HG03175 (cell line): ENCODE data around the gene MAP4.

ENCODE experiments used
- ATAC-seq: cut with Tn5 transposase; IDR thresholded peaks from one replicate; pipeline ENCODE4 v1.9.1; 2021; ENCODE audit warnings: mild to moderate bottlenecking, moderate library complexity; ENCODE audit not compliant: unreplicated experiment

Gene MAP4

DNA sequence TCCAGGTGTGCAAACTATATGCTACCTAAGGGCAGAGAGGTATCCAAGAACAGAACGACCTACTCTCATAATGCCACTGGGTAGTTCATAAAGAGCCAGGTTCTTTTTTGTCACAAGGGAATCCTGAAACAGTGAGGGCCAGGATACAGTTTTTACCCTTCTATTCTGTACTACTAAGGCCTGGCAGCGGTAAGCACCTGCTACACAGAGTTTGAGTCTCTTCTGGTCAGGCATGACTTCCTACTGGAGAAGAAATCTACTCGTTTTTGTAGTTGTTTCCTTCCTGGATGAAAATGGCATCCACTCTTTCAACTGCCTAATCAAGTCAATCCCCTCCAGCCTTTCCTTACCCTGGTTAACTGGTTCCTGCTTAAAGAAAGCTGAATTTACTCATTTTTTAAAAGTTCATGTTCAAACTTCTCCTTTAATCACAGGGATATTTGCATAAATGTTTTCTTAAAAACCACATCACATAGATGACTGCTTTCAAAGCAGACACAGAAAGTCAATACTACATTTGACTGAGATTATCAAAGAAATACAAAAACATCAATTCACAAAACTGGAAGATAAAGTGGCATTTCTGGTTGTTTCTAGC lies 40.0 kb downstream of the MAP4 start:
- no peak for ATAC-seq

DNA sequence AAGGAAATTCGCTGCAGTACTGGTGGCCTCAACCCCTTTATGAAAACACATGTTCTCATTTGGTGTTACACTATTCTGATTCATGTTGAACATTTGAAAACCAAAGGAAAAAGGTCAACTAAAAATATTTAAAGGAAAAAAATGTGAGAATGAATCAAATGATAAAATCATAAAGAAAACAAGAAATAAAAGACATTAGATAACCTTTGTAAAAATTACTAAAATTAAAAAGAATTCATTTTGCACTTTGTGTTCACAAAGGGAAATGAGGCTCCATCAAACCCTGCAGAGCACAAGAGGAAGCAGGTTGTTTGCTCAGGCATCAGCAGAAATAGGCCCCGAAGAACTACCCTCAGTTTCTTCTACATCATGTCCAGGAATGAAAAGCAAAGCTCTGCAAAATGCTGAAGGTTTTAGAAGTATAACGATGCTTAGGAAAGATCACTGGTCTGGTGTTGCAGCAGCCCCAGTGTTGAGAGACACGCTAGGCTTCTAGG lies 41.2 kb downstream of the MAP4 start:
- no peak for ATAC-seq

DNA sequence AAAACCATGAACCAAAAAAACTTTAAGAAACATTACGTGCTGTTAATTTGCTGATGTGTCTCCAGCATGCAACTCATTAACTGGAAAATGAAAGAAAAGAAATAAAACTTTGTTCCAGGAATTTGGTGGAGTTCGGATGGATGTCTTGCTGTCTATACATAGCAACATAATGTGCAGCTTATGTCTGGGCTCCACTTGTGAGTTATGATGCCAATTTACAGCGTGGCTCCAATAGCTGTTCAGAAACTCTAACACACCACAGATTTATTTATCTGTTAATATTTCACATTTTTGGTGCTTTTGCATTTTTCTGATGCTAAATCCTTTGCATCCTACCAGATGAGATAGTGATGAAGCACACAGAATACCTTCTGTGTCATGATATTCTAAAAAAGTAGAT lies 45.1 kb downstream of the MAP4 start:
- ATAC-seq, result no peak

DNA sequence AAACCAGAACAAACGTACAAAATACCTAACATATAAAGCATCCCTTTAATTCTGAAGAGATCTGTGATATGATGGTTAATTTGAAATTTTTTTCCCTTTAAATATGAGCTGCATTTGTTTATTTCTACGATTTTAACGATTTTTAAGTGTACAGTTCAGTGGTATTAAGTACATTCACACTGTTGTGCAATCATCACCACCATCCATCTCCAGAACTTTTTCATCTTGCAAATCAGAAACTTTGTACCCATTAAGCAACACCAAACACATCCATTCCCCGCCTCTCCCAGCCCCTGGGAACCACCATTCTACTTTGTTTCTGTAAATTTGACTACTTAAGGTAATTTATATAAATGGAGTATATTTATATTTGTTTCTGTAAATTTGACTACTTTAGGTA lies 51.5 kb downstream of the MAP4 start:
- no peak for ATAC-seq

DNA sequence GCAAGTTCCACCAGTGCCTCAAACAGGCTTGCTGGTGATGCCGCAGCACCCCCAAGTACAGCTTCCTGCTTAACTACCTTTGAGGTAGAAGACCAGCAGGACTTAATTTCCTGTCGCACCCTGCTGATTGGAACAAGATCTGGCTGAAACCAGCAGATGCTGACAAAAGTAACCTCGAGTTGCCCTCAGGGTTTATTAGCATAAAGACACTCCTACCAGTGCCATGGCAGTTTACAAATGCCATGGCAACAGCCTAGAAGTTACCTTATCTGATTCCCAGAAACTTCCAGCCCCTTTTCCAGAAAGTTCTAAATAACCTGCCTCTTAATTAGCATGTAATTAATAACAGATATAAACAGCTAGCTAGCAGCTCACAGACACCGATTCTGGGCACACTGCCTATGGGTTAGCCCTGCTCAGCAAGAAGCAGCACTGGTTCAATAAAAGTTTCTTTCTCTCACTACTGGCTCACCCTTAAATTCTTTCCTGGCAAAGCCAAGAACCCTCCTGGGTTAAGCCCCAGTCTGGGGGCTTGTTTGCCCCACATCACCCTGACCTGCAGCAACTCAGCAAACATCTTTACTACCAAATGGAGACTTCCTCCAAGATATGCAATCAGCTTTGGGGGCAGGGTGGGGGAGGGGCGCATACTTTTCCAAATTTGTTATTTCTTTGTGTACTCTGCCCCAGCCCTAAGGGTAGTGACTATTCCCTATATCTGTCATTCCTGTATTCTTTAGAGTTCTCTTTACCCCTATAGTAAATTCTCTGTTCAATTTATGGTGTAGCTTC lies 54.2 kb downstream of the MAP4 start:
- no peak for ATAC-seq

DNA sequence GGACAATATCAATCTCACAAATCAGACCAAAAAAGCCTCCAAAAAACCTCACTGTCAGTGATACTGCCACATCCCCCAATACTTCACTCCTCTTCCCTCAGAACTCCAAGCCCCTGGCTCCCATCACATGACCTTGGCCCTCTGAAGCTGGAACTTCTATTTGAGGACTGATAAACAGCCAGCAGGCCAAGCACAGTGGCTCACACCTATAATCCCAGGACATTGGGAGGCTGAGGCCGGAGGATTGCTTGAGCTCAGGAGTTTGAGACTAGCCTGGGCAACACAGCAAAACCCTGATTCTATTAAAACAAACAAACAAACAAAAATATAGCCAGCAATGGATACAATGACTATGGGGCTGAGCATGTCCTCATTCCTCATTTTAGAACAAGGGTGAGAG lies 55.2 kb downstream of the MAP4 start:
- no peak for ATAC-seq

DNA sequence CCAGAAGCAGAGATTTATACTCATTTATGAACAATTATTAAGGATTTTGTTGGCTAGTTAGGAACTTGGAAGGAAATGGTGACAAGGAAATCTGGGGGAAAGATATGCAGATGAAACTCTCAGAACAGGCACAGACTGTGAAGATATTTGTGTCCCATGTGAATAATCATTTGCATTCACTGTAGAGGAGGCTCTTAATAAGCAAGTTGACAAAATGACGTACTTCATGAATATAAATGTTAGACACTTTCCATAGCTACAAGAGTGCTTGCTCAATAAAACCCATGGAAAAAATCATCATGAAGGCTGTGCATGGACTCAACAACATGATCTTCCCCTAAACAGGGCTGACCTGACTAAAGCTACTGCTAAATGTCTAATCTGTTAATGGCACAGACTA lies 59.7 kb downstream of the MAP4 start:
- no peak for ATAC-seq

DNA sequence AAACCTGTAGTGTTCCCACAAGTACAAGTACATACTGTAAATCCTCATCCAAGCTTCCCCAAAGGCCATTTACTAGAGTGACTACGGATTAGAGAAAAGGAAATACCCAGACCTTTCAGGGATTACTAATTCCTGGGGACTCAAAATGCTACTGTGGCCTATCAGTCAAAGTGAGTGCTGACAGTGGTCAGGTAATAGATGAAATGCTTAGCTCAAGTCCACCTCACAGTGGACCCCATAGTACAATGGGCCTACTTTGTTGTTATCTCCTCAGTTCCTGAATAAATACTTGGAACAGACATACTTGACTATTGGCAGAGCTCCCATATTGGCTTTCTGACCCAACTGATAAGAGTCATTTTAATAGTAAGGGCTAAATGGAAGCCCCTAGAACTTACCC lies 61.6 kb downstream of the MAP4 start:
- no peak for ATAC-seq

DNA sequence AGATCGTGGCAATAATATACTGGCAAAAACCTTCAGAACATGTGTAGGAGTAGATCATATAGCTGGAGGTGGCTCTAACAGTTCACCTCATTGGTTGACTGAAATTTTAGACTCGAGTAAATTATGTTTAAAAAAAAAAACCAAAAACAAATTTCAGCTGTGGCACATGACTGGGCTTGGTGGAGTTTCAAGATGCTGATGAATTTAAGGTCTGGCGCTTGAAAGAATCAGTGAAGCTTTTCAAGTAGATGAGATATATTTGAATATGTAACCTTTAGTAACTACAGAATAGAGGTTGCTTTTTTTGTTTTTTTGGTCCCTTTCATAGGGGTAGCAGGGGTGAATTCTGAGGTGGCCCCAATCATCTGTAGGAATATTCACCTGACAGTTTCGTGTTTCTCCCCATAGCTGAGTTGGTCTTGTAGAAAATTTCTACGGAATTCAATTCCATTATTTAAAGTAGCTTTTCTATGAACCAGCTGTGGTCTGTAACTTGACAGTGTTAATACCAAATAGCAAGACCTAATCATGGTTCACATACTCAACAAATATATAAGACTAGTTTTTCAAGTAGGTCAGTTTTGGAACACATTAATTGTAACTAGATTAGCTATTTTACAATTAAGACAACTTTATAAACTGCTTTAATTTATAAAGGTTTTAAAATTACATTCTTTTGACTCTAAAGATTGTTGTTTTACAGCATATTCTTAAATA lies 65.6 kb downstream of the MAP4 start:
- peak; percentile 41 for ATAC-seq

DNA sequence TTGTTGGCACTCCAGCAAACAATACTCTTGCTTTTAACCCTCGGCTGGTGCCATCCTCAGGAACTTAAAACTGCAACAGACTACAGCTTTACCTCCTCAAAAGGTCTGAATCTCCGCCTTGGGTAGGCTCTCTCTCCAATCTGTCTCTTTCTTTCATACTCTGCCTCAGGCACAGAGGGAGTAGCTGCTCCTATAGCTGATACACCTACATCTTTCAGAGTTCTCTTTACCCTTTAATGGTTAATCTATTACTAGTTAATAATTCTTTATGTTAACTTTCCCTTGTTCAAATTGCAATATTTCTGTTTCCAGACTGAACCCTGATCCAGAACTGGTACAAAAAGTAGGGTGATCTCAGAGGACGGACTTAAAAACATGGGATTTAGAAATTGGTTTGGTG lies 66.2 kb downstream of the MAP4 start:
- peak; percentile 62 for ATAC-seq

DNA sequence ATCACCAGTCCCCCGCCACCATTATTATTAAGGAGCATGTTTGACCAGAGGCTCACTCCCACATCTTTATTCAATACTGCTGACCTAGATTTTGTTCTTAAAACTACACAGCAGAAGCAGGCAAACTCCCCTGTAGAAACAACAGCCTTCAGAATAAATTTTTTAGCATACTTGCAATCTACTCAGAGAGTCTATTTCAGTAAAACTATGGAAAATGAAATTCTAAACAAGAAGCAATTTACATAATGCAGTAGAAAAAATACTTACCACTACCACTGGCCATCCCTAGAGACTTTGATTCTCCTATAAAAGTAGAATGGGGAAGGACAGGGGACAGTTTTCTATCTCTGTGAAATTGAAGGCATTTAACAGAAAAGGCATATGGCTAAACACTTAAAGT lies 76.0 kb downstream of the MAP4 start:
- ATAC-seq, result no peak

DNA sequence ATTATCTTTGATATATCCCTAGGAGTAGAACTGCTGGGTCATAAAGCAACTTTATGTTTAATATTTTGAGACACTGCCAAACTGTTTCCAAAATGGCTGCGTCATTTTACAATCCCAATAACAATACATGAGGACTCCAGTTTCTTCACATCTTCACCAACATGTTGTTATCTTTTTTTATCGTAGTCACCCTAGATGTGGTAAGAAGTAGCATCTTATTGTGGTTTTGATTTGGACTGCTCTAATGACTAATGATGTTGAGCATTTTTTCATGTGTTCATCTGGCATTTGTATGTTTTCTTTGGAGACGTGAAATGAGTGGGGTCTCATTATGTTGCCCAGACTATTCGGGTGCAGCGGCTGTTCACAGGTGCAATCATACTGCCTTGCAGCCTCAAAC lies 83.8 kb downstream of the MAP4 start:
- ATAC-seq, result no peak

DNA sequence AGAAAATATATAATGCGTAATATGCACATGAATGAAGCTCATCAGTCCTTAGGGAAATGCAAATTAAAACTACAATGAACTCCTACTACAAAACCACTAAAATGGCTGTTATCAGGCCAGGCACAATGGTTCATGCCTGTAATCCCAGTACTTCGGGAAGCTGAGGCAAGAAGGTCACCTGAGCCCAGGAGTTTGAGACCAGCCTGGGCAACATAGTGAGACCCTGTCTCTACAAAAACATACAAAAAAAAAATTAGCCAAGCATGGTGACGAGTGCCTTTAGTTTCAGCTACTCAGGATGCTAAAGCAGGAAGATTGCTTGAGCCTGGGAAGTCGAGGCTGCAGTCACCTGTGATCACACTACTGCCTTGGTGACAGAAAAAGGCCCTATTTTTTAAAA lies 85.2 kb downstream of the MAP4 start:
- ATAC-seq, result no peak

DNA sequence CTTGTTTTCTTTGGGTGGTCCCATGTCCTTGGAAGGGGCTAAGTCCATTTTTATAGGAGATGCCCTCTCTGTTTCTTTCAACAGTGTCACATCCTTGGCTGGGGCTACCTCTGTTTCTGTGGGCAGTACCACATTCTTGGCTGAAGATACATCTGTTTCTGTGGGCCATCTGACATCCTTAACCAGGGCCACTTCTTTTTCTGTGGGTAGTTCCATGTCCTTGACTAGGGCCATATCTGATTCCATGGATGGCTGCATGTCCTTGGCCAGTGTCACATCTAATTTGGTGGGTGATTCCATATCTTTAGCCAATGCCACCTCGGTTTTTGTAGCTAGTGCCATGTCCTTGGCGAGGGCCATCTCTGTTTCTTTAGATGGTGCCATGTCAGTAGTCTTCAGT lies 99.5 kb downstream of the MAP4 start:
- ATAC-seq, result no peak

DNA sequence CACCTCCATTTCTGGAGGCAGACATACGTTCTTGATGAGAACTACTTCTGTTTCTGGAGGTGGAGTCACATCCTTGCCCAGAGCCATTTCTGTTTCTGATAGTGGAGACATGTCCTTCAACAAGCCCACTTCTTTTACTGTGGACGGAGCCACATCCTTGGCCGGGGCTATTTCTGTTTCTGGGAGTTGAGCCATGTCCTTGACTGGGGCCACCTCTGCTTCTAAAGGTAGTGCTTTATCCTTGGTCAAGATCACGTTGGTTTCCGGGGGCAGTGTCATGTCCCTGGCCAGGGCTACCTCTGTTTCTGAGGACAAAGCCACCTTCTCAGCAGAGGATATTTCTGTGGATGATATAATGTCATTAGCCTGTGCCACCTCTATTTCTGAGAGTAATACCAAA lies 100.0 kb downstream of the MAP4 start:
- ATAC-seq, result no peak

DNA sequence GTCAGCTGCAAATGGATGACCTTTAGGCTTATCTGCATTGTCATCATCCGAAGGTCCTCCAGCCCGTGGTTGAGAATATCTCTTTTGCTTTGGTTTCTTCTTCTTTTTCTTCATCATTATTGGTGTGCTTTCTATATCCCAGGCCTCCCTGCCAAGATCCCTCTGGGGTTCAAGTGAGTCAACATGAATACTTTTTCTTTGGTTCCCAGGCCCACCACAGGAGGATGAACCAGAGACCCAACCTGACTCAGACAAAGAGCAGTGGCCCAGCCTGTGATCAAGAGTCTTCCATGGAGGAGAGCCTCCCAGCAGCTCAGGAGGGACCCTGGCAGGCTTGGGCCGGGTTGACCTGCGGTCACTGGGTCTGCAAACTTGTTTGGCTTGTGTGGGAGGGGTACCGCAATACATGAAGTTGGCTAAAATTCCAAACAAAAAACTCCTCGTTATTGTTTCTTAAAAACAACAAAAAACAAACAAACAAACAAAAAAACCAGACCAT lies 104.2 kb downstream of the MAP4 start:
- ATAC-seq, result no peak

DNA sequence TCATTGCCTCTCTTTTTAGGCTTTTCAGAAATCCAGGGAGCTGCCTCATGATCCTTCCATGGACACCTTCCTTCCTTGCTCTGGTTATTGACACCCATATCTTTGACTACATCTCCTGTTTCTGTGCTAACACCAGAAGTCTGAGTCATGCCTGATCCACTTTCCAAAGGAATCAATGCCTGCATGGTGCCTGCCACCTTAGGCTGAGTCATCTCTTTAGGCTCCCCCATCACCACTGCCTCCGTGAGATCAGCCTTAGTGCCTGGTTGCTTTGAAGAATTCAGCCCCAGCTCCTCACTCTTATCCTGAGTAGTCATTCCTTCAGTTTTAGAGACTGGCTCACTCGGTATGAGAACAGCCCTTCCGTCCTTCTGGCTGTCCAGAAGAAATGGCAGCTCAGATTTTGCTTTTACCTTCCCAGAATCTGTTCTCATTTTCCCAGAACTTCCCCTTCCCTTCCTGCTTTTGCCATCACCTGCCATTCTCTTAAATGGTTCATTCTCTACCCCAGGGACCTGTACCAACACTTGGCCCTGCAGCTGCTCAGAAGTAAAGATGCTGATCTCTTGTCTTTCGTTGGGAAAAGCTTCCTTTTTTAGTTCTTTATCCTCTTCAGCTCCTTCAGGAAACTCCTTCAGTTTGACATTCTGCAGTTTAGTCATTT lies 105.3 kb downstream of the MAP4 start:
- no peak for ATAC-seq

DNA sequence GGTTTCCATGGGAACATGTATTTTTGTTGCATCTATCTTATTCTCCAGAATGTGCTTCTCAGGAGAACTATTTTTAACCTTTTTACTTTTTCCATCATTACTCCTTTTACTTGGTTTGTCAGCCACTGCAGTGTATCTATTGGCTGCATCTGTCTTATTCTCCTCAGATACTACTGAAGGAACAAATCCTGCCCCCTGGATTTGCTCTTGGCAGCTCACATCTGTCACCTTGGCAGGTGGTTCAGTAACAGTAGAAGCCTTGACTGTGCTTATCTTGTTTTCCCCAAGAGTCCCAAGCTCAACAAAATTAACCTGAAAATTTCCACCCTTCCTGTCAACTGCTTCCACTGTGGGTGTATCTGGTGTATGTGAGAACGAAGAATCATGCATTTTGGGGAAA lies 106.0 kb downstream of the MAP4 start:
- no peak for ATAC-seq

DNA sequence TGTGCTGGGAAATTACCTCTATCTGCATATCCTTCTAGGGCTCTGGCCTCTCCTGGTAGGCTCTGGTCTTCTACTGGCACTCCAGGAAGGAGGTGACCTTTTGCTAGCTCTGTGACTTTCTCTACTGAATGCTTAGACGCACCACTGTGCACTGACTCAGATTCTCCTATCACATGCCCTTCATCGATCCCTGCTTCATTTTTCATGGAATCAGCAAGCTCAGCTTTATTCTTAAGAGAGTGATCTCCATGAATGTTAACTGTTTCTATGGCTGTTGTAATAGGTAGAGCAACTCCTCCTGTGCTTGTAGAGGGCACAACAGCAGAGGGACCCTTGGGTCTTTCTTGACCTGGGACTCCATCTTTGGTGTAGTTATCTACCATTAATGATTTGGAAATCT lies 106.6 kb downstream of the MAP4 start:
- ATAC-seq, result no peak

DNA sequence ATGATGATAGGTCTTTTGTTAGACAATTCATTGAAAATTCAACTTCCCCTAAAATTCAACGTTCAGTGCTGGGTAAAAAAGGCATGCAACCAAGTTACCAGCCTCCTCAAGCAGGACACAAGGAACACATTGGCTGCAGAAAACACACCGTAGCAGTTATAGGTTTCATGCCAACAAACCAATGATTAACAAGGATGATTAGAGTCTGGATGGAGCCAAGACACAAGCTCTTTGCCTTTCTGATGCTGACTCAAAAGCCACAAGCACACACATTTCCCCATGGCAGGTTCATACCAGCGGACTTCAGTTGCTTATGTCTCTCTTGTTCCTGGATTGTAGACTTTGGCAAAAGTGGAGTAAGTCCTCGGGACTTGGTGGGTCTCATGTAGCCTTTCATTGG lies 107.5 kb downstream of the MAP4 start:
- ATAC-seq, result no peak

DNA sequence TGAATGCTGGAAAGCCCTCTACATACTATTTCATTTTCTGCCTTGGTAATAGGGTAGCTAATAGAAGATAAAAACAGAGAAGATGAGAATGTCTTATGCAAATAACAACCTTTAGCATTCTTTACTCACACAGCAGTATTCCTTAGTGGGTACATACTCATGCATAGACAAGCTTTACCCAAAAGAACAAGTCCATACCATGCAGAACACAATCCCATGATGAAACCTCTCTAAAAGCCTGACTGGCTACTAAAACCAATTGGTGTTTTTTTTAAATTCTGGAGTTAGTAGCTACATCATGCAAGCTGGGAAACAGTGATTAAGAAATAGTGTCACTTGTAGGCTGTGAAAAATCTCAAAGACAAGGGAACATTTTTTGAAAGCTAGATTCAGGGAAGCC lies 108.4 kb downstream of the MAP4 start:
- ATAC-seq, result no peak
